Measurements from ENCODE around the gene AP1G2.
A peak's percentile ranks its signal among the peaks of the same experiment; 100 is the strongest.
"Not testable (repeated sequence)": the region's sequence is repeated elsewhere in the genome, so short reads cannot be mapped to it uniquely, and the experiment has no call there.

AP1G2 gene

DNA sequence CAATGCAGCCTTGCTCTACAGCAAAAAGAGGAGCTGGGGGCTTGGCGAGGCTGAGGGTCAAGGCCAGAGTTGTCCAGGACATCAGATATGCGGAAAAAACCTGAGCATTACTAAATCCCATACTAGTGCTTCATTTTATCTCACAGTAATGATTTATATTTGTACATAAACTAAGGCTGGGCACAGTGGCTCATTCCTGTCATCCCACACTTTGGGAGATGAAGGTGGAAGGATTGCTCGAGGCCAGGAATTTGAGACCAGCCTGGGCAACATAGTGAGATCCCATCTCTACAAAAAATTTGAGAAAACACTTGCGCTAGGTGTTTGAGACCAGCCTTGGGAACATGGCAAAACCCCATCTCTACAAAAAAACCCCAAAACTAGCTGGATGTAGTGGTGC is 22.6 kb upstream of the AP1G2 start:
- no peak for DNase-seq

DNA sequence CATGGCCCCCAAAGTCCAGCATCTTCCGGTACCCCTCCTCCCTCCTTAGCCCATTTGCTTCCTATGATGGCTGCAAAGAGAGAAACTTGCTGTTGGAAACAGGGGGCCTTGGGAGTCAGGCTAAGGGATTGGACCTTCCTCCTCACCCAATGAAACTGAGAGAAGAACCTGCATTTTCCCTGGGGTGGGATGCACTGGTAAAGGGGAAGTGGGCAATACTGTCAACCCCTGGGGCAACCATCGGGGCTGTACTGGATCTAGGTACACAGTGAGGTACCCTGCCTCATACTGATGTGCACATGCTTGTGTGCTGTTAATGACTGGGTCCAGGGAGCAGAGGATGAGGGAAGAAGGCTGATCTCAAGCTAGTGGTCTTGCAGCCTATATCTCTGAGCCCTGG is 22.0 kb upstream of the AP1G2 start:
- DNase-seq: no peak

DNA sequence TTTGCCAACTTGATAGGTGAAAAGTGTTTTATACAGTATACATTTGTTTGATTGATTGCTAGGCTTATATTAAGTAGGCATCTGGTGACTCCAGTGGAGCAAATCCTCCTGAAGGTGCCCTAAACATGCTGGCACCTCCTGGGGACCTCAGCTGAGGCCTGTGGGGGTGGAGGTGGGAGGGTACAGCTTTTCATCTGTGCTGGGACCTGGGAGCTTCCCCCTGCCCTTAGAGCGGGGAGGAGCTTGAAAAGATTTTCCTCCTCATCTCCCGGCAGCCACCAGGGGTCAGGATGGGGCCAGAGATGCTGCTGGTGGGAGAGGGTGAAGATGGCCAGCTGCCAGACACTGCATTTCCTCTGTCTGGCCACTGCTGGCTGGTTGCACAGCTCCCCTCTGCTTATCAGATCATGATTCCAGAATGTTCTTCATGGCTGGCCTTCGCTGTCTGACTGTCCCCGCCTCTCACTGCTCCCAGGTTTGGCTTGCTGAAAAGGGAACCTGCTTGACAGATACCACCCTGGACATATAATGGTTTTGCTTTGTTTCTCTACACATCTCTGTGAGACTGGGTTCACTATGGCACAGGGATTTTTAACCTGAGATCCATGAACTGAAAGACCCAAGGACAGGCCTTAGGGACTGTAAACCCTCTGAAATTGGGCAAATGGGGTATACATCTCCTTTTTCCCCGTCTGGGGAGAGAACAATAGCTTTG is 21.4 kb upstream of the AP1G2 start:
- DNase-seq: peak; percentile 63

DNA sequence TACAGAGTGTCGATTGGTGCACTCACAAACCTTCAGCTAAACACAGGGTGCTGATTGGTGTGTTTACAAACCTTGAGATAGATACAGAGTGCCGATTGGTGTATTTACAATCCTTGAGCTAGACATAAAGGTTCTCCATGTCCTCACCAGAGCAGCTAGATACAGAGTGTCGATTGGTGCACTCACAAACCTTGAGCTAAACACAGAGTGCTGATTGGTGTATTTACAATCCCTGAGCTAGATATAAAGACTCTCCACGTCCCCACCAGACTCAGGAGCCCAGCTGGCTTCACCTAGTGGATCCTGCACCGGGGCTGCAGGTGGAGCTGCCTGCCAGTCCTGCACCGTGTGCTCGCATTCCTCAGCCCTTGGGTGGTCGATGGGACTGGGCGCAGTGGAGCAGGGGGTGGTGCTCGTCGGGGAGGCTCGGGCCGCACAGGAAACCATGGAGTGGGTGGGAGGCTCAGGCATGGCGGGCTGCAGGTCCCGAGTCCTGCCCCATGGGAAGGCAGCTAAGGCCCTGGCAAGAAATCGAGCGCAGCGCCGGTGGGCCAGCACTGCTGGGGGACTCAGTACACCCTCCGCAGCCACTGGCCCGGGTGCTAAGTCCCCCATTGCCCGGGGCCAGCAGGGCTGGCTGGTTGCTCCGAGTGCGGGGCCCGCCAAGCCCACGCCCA is 17.1 kb upstream of the AP1G2 start:
- not testable (repeated sequence) for DNase-seq

DNA sequence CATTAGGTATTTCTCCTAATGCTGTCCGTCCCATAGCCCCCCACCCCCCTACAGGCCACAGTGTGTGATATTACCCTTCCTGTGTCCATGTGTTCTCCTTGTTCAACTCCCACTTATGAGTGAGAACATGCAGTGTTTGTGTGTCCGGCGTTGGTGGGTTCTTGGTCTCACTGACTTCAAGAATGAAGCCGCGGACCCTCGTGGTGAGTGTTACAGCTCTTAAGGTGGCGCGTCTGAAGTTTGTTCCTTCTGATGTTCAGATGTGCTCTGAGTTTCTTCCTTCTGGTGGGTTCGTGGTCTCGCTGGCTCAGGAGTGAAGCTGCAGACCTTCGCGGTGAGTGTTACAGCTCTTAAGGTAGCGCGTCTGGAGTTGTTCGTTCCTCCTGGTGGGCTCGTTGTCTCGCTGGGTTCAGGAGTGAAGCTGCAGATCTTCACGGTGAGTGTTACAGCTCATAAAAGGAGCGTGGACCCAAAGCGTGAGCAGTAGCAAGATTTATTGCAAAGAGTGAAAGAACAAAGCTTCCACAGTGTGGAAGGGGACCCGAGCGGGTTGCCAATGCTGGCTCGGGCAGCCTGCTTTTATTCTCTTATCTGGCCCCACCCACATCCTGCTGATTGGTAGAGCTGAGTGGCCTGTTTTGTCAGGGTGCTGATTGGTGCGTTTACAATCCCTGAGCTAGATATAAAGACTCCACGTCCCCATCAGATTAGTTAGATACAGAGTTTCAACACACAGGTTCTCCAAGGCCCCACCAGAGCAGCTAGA is 16.4 kb upstream of the AP1G2 start:
- DNase-seq: not testable (repeated sequence)

DNA sequence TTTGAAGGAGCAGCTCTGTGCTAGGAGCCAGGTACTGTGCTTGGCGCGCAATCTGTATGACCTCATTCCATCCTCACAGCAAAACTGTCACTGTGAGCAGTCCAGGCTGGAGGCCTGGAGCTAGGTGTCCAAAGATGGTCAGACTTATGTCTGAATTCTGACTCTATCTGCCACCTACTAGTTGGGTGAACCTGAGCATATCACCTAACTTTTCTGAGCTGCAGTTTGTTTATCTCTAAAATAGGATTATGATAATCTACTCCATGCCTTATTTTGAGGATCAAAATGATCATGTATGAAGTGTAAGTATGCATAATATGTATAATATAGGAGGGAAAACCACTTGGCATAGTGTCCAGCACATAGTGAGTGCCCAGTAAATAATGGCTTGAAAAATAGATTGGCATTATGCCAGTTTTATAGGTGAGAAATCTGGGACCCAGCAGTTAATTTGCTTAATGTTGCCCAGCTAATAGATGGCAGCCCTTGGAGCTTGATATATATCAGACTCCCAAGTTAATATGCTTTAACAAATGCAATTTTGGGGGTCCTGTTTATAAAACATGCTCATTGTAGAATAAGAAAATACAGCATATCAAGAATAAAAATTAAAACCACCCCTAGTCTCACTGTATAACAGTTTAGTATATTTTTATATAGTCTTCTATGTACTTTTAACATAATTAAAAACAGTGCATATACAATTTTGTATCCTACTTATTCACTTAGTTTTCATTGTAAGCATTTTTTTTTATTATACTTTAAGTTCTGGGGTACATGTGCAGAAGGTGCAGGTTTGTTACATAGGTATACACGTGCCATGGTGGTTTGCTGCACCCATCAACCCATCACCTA is 15.5 kb upstream of the AP1G2 start:
- no peak for DNase-seq

DNA sequence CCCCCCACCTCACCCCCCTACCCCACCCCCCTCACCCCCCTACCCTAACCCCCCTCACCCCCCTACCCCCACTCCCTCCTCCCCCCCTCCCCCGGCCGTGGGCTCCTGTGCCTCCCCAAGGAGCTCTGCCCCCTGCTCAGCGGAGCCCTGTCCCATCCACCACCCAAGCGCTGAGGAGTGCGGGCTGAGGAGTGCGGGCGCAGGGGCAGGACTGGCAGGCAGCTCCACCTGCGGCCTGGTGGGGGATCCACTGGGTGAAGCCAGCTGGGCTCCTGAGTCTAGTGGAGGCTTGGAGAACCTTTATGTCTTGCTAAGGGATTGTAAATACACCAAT is 13.3 kb upstream of the AP1G2 start:
- no peak for DNase-seq

DNA sequence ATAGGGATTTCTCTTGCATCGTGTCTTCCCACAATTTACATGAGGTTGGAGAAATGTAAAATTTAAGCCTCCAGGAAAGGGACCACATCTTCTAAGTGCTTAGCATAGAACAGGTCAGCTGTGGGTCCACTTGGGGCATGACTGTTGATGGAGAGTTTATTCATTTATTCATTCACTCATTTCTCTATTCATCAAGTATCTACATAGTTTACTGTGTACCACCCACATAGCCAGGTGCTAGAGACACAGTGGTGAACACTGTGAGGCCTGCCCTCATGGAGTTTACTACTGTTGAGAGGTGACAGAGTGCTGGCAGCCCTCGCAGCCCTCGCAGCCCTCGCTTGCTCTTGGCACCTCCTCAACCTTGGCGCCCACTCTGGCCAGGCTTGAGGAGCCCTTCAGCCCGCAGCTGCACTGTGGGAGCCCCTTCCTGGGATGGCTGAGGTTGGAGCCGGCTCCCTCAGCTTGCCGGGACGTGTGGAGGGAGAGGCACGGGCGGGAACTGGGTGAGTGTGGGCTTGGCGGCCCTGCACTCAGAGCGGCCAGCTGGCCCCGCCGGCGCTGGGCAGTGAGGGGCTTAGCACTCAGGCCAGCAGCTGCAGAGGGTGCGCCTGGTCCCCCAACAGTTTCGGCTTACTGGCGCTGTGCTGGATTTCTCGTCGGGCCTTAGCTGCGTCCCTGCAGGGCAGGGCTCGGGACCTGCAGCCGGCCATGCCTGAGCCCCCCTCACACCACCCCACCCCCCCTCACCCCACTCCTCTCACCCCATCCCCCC is 12.7 kb upstream of the AP1G2 start:
- DNase-seq: no peak

DNA sequence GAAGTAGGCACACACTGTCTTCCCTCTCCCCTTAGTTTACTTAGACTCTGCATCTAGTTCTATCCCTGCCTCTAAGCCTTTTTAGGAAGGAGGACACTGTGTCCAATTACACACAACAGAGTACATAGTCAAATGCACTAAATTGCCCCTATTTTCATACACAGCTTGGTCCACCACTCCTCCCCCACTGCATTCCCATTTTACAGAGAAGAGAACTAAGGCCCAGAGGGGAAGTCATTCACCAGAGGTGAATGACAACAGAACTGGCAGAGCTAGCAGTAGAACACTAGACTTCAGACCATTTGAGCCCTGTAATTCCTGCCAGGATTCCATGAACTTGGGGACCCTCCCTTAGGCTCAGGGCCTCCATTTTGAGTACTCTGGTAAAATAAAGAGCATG is 12.1 kb upstream of the AP1G2 start:
- DNase-seq: no peak

DNA sequence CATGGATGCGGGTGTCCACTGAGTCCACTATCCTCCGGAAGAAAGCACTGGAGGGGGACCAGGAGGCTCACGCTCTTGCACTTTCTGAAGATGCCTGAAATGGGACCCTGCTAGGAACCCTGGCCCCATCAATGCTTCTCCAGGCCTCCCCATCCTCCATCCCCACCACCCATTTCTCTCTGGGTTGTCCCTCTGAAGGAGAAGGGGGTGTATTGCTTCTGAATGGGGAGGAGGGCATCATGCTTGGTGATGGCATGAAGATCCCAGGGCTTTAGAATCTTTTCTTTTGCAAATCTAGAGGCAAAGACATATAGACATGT is 11.7 kb upstream of the AP1G2 start:
- DNase-seq: no peak

DNA sequence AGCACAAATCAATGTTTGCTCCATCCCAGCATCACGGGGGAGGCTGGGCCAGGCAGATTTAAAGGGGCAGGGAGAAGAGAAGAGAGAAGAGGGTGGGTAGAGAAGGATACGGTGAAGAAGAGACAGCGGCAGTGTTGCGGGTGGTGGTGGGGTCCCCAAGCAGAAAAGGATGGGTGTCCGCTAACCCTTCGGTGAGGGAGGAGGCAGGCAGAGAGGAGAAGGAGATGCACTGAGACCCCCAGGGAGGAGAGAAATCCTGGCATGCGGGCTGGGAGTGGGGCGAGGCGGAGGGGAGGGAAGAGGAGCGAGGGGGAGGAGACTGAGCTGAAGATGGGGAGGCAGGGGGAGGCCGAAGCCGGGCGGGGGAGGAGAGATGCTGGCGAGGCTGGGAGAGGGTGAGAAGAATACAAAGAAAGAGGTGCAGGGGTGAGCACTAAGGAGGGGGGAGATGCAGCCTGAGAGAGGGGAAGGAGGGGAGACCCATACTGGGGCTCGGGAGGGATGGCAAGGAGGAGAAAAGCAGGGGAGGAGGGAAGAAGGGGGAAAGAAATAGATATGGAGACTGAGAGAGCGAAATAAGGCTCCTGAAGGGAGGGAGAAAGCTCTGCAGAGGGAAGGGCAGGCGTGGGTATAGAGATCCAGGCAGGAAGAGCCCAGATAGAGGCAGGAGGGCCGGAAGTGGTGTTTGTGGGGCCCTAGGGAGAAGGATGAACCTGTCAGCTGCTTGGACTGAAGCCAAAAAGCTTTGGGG is 11.1 kb upstream of the AP1G2 start, which contains the start of gene JPH4:
TSS of gene JPH4 (minus strand) at position 231 of the 751 bp plus-strand sequence. CDS start 1,337 bp downstream, outside the sequence.
- DNase-seq: no peak

DNA sequence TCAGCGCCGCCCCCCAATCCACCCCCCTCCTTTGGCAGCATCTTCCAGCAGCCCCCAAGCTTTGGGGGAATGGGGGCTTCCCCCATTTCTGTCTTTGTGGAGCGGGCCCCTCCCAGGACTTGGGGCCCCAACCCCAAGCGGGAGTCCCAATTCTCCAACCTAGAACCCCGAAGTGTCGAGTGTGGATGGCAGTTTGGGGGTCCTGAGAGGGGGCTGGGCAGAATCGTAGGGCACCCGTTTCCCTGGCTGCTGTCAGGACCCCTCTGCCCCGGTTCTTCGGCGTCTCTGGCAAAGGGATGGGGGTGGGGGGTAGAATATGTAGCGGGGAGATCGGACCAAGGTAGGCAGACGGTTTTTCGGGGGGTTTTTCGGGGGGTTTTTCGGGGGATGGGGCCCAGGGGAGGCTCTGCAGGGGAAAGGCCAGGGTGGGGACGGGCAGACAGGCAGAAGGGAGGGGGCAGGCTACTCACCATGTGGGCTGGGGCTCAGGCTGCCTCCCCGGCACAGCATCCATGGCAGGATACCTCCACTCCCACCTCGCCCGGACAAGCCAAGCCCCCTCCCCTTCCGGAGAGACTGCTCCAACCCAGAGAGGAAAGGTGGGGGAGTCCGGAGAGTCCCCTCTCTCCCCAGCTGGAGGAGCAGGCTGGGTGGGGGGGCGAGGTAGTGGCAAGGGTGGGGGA is 10.3 kb upstream of the AP1G2 start:
- no peak for DNase-seq

DNA sequence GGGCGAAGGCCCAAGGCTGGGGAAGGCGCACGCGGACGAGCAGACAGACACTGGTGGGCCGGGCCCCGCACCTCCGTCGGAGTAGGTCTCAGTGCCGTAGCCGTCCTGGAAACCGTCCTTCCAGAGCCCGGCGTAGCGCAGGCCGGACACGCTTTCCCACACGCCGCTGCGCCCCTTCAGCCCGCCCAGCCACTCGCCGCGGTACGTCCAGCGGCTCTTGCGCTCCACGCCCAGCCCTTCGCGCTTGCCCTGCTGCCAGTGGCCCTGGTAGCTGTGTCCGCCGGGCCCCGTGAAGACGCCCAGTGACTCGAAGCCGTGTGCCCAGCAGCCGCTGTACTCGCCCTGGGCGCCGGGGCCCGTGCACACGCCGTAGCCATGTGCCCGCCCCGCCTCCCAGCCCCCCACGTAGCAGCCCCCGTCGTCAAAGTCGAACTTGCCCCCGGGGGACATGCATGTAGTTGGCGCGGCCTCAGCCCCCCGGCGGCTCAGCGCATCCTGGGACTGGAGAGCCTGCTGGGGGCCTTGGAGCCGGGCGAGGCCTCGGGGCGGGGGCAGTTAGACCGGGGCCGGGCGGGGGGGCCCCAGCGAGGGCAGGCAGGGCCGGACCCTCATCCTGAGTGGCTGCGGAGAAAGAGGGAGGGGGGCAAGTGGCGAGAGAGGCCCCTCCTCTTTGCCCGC is 9.6 kb upstream of the AP1G2 start:
- DNase-seq: no peak

DNA sequence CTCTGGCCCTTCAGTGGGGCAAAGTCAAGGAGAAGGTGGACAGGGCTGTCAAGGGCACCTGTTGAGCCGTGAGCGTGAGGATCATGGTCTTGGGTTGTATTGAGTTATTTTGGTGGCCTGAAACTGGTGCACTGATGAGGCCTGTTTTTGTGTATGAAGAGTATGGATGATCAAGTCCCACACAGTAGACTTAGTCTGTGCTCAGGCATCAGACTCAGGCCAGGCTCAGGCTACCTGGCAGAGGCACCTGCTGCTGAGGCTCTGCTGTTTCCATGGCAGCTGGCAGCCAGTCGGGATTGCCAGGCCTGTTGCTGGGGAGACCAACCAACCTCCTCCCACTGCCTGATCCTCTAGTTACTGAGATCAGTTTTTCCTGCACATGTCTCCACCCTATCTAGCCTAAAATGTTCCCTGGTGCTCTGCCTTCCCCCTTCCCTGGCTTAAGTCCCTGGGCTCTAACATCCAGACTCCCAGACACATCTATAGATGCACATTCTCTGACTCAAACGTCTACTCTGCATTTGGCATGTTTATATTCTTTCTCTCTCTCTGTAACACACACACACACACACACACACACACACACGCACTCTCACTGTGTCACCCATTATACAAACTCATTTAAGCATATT is 5.9 kb upstream of the AP1G2 start:
- DNase-seq: peak; percentile 23

DNA sequence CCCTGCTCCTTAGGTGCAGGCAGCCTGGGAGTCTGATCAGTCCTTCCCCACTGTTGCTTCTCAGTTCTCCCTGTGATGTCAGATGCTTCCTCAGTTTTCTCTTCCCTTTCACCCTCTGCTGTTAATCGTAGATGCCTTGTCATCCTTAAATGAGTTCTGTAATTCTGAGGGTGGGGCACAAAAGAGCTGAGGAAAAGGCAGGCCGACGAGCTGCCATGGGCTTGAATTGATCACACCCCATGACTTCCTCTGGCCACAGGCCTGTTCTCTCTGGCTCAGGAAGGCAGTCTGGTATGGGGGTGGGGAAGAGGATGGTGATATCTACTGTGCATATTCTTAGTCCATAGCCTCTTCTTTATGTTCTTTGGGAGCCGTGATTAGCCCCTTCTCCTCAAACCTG is 5.2 kb upstream of the AP1G2 start:
- DNase-seq: no peak

DNA sequence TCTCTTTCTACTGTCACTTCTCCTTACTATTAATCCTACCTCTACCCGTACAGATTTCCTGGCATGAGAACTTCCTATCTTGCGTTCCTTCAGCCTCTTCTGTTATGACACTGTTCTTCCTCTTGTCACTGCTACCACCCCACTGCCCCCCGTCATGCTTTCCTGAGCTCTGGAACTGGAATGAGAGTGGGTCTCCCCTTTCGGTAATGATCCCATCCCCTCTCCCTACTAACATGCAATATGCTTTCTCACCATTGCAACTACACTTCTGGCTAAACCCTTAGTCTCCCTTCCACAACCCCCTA is 4.9 kb upstream of the AP1G2 start:
- DNase-seq: no peak

DNA sequence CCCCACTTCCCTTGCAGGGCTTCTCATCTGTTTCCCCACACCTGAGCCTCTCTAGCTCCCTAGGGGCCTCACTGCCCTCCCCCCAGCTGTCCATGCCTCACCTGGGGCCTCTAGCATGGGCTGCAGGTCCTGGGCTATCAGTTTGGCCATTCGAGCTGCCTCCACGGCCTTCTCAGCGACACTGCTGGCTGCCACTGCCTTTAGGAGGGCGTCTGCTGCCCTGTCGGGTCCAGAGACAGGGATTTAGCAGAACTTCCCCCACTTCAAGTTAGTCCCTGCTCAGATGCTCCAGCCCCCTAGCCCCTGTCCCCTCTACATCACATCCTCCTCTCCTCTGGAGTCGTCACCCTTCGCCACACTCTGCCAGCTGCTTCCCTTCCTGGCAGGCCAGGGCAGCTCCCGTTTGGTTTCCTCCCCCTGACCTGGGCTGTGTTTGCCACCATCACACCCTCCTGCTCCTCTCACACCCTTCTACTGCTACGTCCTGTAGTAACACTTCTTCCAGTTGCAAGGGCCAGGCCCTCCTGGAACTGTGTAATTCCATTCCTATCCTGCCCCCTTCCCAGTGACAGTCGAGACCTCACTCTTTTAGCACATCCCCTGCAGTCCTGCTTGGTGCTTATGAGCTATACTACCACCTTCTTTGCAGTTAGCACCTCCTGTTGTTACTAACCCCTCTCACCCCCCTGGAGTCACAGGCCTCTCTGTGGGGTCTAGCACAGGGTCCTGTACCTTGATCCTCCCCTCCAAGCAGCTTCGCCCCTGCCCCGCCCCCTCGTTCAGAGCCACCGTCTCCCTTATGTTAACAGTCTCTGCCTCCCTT is 4.3 kb upstream of the AP1G2 start:
- DNase-seq: no peak

DNA sequence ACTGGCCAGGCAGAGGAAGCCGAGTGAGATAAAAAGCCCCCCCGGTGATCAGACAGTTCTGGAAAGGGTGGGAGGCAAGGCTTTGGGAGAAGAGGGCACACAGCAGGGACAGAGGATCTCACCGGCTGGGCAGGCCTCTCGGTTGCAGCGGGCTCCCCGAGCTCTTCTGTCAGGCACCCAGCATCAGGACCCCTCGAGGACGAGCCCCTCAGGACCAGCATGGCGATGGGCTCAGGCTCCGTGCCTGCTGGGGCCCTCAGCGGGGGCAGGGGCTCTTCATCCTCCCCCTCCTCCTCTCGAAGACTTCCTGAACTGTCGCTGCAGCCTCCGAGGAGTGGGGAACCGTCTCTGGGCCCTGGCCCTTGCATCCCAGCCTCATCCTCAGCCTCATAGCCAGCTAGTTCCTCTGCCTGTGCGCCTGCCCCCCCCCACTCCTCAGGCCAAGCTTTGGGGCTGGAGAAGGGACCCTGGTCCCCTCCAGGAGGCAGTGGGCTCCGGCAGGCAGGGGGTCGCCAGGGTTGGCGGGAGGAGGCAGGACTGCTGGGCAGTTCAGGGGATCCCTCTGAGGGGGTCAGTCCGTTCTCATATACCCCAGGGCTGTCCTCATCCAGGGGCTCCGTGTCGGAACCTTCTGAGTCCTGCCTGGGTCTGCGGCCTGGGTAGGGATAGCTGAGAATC is 3.4 kb upstream of the AP1G2 start:
- DNase-seq: no peak
